Kidney epithelial cell (primary cell): ENCODE measurements around the gene FRMPD1. TPM values are rescaled to one million over a fixed set of nuclear protein-coding genes. Genes with fewer than 3 reads are reported as not detected.

Experiments used
- DNase-seq: peaks from one replicate; pipeline ENCODE4 v3.0.0-alpha.2; 2010; ENCODE audit warnings: low read depth
- H3K27me3 ChIP-seq: 2 replicates; pipeline ENCODE4 v1.6.0; 2011; ENCODE audit warnings: low read length; ENCODE audit not compliant: control insufficient read depth, insufficient read depth
- H3K36me3 ChIP-seq: 2 replicates; pipeline ENCODE4 v1.5.1; 2011; ENCODE audit warnings: low read length; ENCODE audit not compliant: control insufficient read depth, insufficient read depth
- H3K4me3 ChIP-seq: 2 replicates; pipeline ENCODE4 v1.5.1; 2011; ENCODE audit warnings: low read depth, mild to moderate bottlenecking, control low read depth, low read length
- CTCF ChIP-seq: IDR thresholded peaks from 2 replicates; pipeline ENCODE4 v1.5.1; 2011; ENCODE audit warnings: mild to moderate bottlenecking, moderate library complexity, low read length, control low read depth, inconsistent platforms; ENCODE audit not compliant: insufficient read depth, poor library complexity, severe bottlenecking
- total RNA-seq: library from RNA; depleted of rRNA; stranded (reverse); fragments of >200 nt; gene quantifications from 2 replicates; pipeline ENCODE4 v1.2.3, GENCODE V29; 2015

Gene FRMPD1
- total RNA-seq, 1 donor from 2014 or later = 0.04 TPM

- no peak for DNase-seq
- Histone ChIP-seq H3K4me3 (no peak overlapping the region), H3K27me3 (peaks cover 5% of the 10 kb centered on the region), H3K36me3 (no peaks in the 10 kb centered on the region)
- no peak for TF ChIP-seq CTCF
These were observed 25.7 kb downstream of the FRMPD1 start for GRCh38 chr9:37676411-37676830.

- TF ChIP-seq CTCF = no peak
- H3K36me3 ChIP-seq = no peaks in the 10 kb centered on the region
- H3K27me3 ChIP-seq = peaks cover 12% of the 10 kb centered on the region
- no peak overlapping the region for H3K4me3 ChIP-seq
- no peak for DNase-seq
These were observed 26.7 kb downstream of the FRMPD1 start for GRCh38 chr9:37677435-37677834.

- no peak overlapping the region for H3K4me3 ChIP-seq
- H3K27me3 ChIP-seq = peaks cover 15% of the 10 kb centered on the region
- DNase-seq = no peak
- TF ChIP-seq CTCF = no peak
- no peaks in the 10 kb centered on the region for H3K36me3 ChIP-seq
These were observed 28.1 kb downstream of the FRMPD1 start for GRCh38 chr9:37678789-37679273.

GRCh38 chr9:37679649-37680402 lies 29.1 kb downstream of the FRMPD1 start:
- no peaks in the 10 kb centered on the region for H3K36me3 ChIP-seq
- peaks cover 15% of the 10 kb centered on the region for H3K27me3 ChIP-seq
- TF ChIP-seq CTCF = no peak
- DNase-seq = no peak
- no peak overlapping the region for H3K4me3 ChIP-seq

GRCh38 chr9:37682951-37683350 lies 32.2 kb downstream of the FRMPD1 start:
- no peak for TF ChIP-seq CTCF
- no peak for DNase-seq
- Histone ChIP-seq H3K36me3 (no peaks in the 10 kb centered on the region), H3K4me3 (no peak overlapping the region), H3K27me3 (peaks cover 16% of the 10 kb centered on the region)
